ENCODE measurements around the gene WWOX. TPM values are rescaled to one million over a fixed set of nuclear protein-coding genes. Genes with fewer than 3 reads are reported as not detected.

WWOX gene
- total and polyA plus RNA-seq, 2 donors (not counting 3 experiments of a cell fraction or from before 2014, with no cell fraction given): 6.2 to 12.5 TPM

DNA sequence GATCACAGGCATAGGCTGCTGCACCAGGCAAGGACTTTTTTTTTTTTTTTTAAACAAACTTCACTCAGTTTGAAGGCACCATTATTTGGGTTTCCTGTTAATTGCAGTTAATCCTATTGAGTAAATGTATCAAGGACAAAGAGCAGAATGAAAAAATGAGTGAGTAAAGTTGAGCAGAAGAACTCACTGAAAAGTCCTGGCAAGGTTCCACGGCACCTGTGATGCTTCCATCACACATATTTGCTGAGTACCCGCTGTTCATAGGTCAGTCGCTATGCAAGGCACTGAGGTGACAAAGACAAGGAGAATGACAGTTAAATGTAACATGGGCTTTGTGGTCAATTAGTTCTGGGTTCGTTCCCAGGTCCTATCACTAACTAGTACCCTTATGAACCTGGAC lies 831.1 kb downstream of the WWOX start:
- Histone ChIP-seq H3K9ac (replicated peaks; ENCODE audit: extremely low read depth, insufficient read depth, low read length) (no peak overlapping the region), H4K20me1 (replicated peaks; ENCODE audit: control insufficient read depth, extremely low read depth, insufficient read depth, low read length) (no peaks in the 10 kb centered on the region), H2AFZ (ENCODE audit: low read depth, low read length) (no peak overlapping the region), H3K4me2 (ENCODE audit: insufficient read depth, low read length) (no peak overlapping the region), H3K9me1 (replicated peaks; ENCODE audit: control insufficient read depth, extremely low read depth, insufficient read depth, low read length) (no peaks in the 10 kb centered on the region), H3K36me3 (ENCODE audit: control insufficient read depth in 2 of 2, extremely low read depth in 1 of 2, insufficient read depth in 2 of 2, low read length in 2 of 2) (no peaks in the 10 kb centered on the region), H3K27ac (ENCODE audit: insufficient read depth, low read depth, low read length) (no peak overlapping the region), H3K4me1 (ENCODE audit: control insufficient read depth, extremely low read depth, insufficient read depth, low read length) (no peaks in the 10 kb centered on the region), H3K27me3 (ENCODE audit: control insufficient read depth in 2 of 2, insufficient read depth in 2 of 2, low read length in 2 of 2) (no peaks in the 10 kb centered on the region), H3K79me2 (ENCODE audit: control insufficient read depth, insufficient read depth, low read length) (no peaks in the 10 kb centered on the region), H3K4me3 (replicated peaks in 1 of 3; ENCODE audit: insufficient read depth in 1 of 3, low read depth in 1 of 3, low read length in 3 of 3) (no peak overlapping the region), H3K9me3 (replicated peaks; ENCODE audit: control insufficient read depth, insufficient read depth, low read length) (peaks cover 2% of the 10 kb centered on the region)
- POLR2A ChIA-PET: no interaction called here
- dilution Hi-C loops (cut with MboI; ENCODE audit: extremely low pct_ligation_motif_present, low sequenced_read_pairs) (no loop called here), intact Hi-C loops (cut with micrococcal nuclease) (no loop called here)
- no peak for FAIRE-seq
- DNase-seq (ENCODE audit: low read depth, low spot score): no peak
- CTCF ChIA-PET: no interaction called here
- TF ChIP-seq POLR2A (IDR thresholded peaks at IDR 0.05; ENCODE audit: low read depth, low read length) (no peak), JUN (IDR thresholded peaks at IDR 0.05; ENCODE audit: borderline replicate concordance, insufficient read depth, insufficient read length, low read depth) (no peak), GATA2 (IDR thresholded peaks at IDR 0.05; ENCODE audit: insufficient read depth, insufficient read length, low read depth, low read length) (no peak), CTCF (IDR thresholded peaks at IDR 0.05; ENCODE audit: extremely low read depth in 1 of 2, insufficient read depth in 1 of 2, low read depth in 1 of 2, low read length in 2 of 2) (no peak), MYC (IDR thresholded peaks at IDR 0.05; ENCODE audit: low read depth, low read length) (no peak), EZH2 (IDR thresholded peaks at IDR 0.05; ENCODE audit: borderline replicate concordance, low read depth, low read length, severe bottlenecking) (no peak), FOS (IDR thresholded peaks at IDR 0.05; ENCODE audit: borderline replicate concordance, insufficient read depth, low read length) (no peak), POLR2AphosphoS5 (IDR thresholded peaks at IDR 0.05; ENCODE audit: insufficient read depth, low read depth, low read length) (no peak), MAX (IDR thresholded peaks at IDR 0.05; ENCODE audit: insufficient read depth, insufficient read length) (no peak)
- no TSS peak for BruUV-seq (replicated peaks)
